ENCODE results near the gene PSD. TPM values are rescaled to one million over a fixed set of nuclear protein-coding genes. Genes with fewer than 3 reads are reported as not detected.

The PSD gene
- total and polyA plus RNA-seq, 10 of the 15 experiments (the other 5 are each of a cell fraction or from before 2014, with no cell fraction given): 0.11 to 2.0 (median 0.49) TPM; not detected in 2

- TF ChIP-seq RAD21 (IDR thresholded peaks at IDR 0.05; ENCODE audit: insufficient read depth, low read depth, low read length): peak; percentile 61
- TF ChIP-seq POU2F2 (IDR thresholded peaks at IDR 0.05; ENCODE audit: borderline replicate concordance, low read depth, low read length): peak; percentile 54; the same call in 2 of the 3 replicates
- peak; percentile 78 to 80 for TF ChIP-seq EGR1 (IDR thresholded peaks at IDR 0.05; ENCODE audit: borderline replicate concordance in 1 of 2, low read depth in 2 of 2, low read length in 2 of 2)
- TF ChIP-seq RELA (IDR thresholded peaks at IDR 0.05; ENCODE audit: borderline replicate concordance, partially characterized antibody): peak; percentile 53
- TF ChIP-seq BHLHE40 (IDR thresholded peaks at IDR 0.05; ENCODE audit: borderline replicate concordance in 1 of 2, low read depth in 2 of 2, low read length in 1 of 2): peak; percentile 42 to 71; a peak in 3 of 4 replicates
- TF ChIP-seq CREM (IDR thresholded peaks at IDR 0.05; ENCODE audit: low read depth): peak; percentile 94
- TF ChIP-seq, protein P1, sequence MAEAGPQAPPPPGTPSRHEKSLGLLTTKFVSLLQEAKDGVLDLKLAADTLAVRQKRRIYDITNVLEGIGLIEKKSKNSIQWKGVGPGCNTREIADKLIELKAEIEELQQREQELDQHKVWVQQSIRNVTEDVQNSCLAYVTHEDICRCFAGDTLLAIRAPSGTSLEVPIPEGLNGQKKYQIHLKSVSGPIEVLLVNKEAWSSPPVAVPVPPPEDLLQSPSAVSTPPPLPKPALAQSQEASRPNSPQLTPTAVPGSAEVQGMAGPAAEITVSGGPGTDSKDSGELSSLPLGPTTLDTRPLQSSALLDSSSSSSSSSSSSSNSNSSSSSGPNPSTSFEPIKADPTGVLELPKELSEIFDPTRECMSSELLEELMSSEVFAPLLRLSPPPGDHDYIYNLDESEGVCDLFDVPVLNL (IDR thresholded peaks at IDR 0.05; ENCODE audit: low read depth, low read length): 0 out of 2 replicates have a peak, but pooled peaks have one; percentile 41
- no peak for TF ChIP-seq CBX3 (IDR thresholded peaks at IDR 0.05; ENCODE audit: borderline replicate concordance, low read depth)
- TF ChIP-seq ZNF207 (IDR thresholded peaks at IDR 0.05; ENCODE audit: borderline replicate concordance): peak; percentile 51; the same call in 1 of the 2 replicates
- TF ChIP-seq, protein P2, sequence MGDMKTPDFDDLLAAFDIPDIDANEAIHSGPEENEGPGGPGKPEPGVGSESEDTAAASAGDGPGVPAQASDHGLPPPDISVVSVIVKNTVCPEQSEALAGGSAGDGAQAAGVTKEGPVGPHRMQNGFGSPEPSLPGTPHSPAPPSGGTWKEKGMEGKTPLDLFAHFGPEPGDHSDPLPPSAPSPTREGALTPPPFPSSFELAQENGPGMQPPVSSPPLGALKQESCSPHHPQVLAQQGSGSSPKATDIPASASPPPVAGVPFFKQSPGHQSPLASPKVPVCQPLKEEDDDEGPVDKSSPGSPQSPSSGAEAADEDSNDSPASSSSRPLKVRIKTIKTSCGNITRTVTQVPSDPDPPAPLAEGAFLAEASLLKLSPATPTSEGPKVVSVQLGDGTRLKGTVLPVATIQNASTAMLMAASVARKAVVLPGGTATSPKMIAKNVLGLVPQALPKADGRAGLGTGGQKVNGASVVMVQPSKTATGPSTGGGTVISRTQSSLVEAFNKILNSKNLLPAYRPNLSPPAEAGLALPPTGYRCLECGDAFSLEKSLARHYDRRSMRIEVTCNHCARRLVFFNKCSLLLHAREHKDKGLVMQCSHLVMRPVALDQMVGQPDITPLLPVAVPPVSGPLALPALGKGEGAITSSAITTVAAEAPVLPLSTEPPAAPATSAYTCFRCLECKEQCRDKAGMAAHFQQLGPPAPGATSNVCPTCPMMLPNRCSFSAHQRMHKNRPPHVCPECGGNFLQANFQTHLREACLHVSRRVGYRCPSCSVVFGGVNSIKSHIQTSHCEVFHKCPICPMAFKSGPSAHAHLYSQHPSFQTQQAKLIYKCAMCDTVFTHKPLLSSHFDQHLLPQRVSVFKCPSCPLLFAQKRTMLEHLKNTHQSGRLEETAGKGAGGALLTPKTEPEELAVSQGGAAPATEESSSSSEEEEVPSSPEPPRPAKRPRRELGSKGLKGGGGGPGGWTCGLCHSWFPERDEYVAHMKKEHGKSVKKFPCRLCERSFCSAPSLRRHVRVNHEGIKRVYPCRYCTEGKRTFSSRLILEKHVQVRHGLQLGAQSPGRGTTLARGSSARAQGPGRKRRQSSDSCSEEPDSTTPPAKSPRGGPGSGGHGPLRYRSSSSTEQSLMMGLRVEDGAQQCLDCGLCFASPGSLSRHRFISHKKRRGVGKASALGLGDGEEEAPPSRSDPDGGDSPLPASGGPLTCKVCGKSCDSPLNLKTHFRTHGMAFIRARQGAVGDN (IDR thresholded peaks at IDR 0.05): peak; percentile 80; the same call in 1 of the 2 replicates
- peak; percentile 76; the same call in 1 of the 2 replicates for TF ChIP-seq YY1 (IDR thresholded peaks at IDR 0.05; ENCODE audit: low read depth, low read length)
- peak; percentile 49; the same call in 1 of the 2 replicates for TF ChIP-seq MLLT1 (IDR thresholded peaks at IDR 0.05)
- peak; percentile 65; the same call in 1 of the 2 replicates for TF ChIP-seq NBN (IDR thresholded peaks at IDR 0.05)
- TF ChIP-seq ZZZ3 (IDR thresholded peaks at IDR 0.05; ENCODE audit: control insufficient read depth, insufficient read length, low read depth): no peak
- TF ChIP-seq, protein P3, sequence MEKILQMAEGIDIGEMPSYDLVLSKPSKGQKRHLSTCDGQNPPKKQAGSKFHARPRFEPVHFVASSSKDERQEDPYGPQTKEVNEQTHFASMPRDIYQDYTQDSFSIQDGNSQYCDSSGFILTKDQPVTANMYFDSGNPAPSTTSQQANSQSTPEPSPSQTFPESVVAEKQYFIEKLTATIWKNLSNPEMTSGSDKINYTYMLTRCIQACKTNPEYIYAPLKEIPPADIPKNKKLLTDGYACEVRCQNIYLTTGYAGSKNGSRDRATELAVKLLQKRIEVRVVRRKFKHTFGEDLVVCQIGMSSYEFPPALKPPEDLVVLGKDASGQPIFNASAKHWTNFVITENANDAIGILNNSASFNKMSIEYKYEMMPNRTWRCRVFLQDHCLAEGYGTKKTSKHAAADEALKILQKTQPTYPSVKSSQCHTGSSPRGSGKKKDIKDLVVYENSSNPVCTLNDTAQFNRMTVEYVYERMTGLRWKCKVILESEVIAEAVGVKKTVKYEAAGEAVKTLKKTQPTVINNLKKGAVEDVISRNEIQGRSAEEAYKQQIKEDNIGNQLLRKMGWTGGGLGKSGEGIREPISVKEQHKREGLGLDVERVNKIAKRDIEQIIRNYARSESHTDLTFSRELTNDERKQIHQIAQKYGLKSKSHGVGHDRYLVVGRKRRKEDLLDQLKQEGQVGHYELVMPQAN (conservative IDR thresholded peaks at IDR 0.05): peak; percentile 85
- TF ChIP-seq MEF2A (IDR thresholded peaks at IDR 0.05; ENCODE audit: insufficient read depth, low read depth, low read length): no peak
- TF ChIP-seq NR2F1 (conservative IDR thresholded peaks at IDR 0.05): peak; percentile 87
- TF ChIP-seq GABPA (IDR thresholded peaks at IDR 0.05; ENCODE audit: low read depth): no peak
These were observed 19.2 kb downstream of the PSD start (continued) for GRCh38 chr10:102399217-102400021.

Data from GM12878 (cell line).